ENCODE results near the gene NPAP1. TPM values are rescaled to one million over a fixed set of nuclear protein-coding genes. Genes with fewer than 3 reads are reported as not detected.
"Not testable (repeated sequence)": the region's sequence is repeated elsewhere in the genome, so short reads cannot be mapped to it uniquely, and the experiment has no call there.

The NPAP1 gene
- not detected for total RNA-seq

GRCh38 chr15:24675332-24676144 is at the start of gene NPAP1:
NPAP1 (plus strand) TSS chr15:24675775; CDS start chr15:24675868, 93 bp downstream.
- DNase-seq (no peak), ATAC-seq (no peak)
- Mint-ChIP-seq H3K9me3 (peaks cover 23% of the 10 kb centered on the region), H3K27me3 (ENCODE audit: low read depth) (no peaks in the 10 kb centered on the region), H3K4me1 (ENCODE audit: low read depth) (no peaks in the 10 kb centered on the region), H3K4me3 (no peak within 1 kb of the TSS), H3K36me3 (ENCODE audit: insufficient read depth) (no peaks in the 10 kb centered on the region)

GRCh38 chr15:24627443-24627842 is 48.1 kb upstream of the NPAP1 start:
- Mint-ChIP-seq H3K36me3 (ENCODE audit: insufficient read depth) (no peaks in the 10 kb centered on the region), H3K4me3 (no peak overlapping the region), H3K9me3 (peaks cover 24% of the 10 kb centered on the region), H3K4me1 (ENCODE audit: low read depth) (no peaks in the 10 kb centered on the region), H3K27me3 (ENCODE audit: low read depth) (no peaks in the 10 kb centered on the region)
- no peak for DNase-seq
- no peak for ATAC-seq

- ATAC-seq (no peak), DNase-seq (no peak)
- Mint-ChIP-seq H3K9me3 (peaks cover 37% of the 10 kb centered on the region), H3K4me1 (ENCODE audit: low read depth) (no peaks in the 10 kb centered on the region), H3K4me3 (no peak overlapping the region), H3K27me3 (ENCODE audit: low read depth) (no peaks in the 10 kb centered on the region), H3K36me3 (ENCODE audit: insufficient read depth) (no peaks in the 10 kb centered on the region)
Measured at GRCh38 chr15:24633082-24633481, 42.5 kb upstream of the NPAP1 start.

- H3K36me3 Mint-ChIP-seq (ENCODE audit: insufficient read depth); DNase-seq; ATAC-seq; H3K27me3 Mint-ChIP-seq (ENCODE audit: low read depth); H3K4me3 Mint-ChIP-seq; H3K4me1 Mint-ChIP-seq (ENCODE audit: low read depth): not testable (repeated sequence)
- H3K9me3 Mint-ChIP-seq = peaks cover 27% of the 10 kb centered on the region
Measured at GRCh38 chr15:24639412-24639811, 36.2 kb upstream of the NPAP1 start.

- H3K27me3 Mint-ChIP-seq (ENCODE audit: low read depth) = no peaks in the 10 kb centered on the region
- no peaks in the 10 kb centered on the region for H3K4me1 Mint-ChIP-seq (ENCODE audit: low read depth)
- ATAC-seq (no peak), DNase-seq (no peak)
- H3K36me3 Mint-ChIP-seq (ENCODE audit: insufficient read depth) = no peaks in the 10 kb centered on the region
- no peak overlapping the region for H3K4me3 Mint-ChIP-seq
- H3K9me3 Mint-ChIP-seq = peaks cover 15% of the 10 kb centered on the region
Measured at GRCh38 chr15:24645627-24646026, 29.9 kb upstream of the NPAP1 start.

GRCh38 chr15:24659622-24660021 is 16.0 kb upstream of the NPAP1 start:
- H3K9me3 Mint-ChIP-seq = peaks cover 15% of the 10 kb centered on the region

GRCh38 chr15:24662991-24663390 is 12.6 kb upstream of the NPAP1 start:
- no peaks in the 10 kb centered on the region for H3K27me3 Mint-ChIP-seq (ENCODE audit: low read depth)
- DNase-seq (no peak), ATAC-seq (no peak)
- no peak overlapping the region for H3K4me3 Mint-ChIP-seq
- no peaks in the 10 kb centered on the region for H3K36me3 Mint-ChIP-seq (ENCODE audit: insufficient read depth)
- H3K9me3 Mint-ChIP-seq = peaks cover 9% of the 10 kb centered on the region
- H3K4me1 Mint-ChIP-seq (ENCODE audit: low read depth) = no peaks in the 10 kb centered on the region

More at GRCh38 chr15:24659622-24660021, 16.0 kb upstream of the NPAP1 start:
- Mint-ChIP-seq H3K4me3 (no peak overlapping the region), H3K4me1 (ENCODE audit: low read depth) (no peaks in the 10 kb centered on the region), H3K36me3 (ENCODE audit: insufficient read depth) (no peaks in the 10 kb centered on the region), H3K27me3 (ENCODE audit: low read depth) (no peaks in the 10 kb centered on the region)
- DNase-seq (no peak), ATAC-seq (no peak)

- Mint-ChIP-seq H3K27me3 (ENCODE audit: low read depth) (no peaks in the 10 kb centered on the region), H3K9me3 (peaks cover 21% of the 10 kb centered on the region), H3K4me3 (no peak overlapping the region), H3K4me1 (ENCODE audit: low read depth) (no peaks in the 10 kb centered on the region), H3K36me3 (ENCODE audit: insufficient read depth) (no peaks in the 10 kb centered on the region)
- ATAC-seq = no peak
- no peak for DNase-seq
Measured at GRCh38 chr15:24676431-24676830, 856 bp downstream of the NPAP1 start.

GRCh38 chr15:24678485-24678884 is 2.9 kb downstream of the NPAP1 start:
- no peak for ATAC-seq
- H3K27me3 Mint-ChIP-seq (ENCODE audit: low read depth) = no peaks in the 10 kb centered on the region
- H3K36me3 Mint-ChIP-seq (ENCODE audit: insufficient read depth) = no peaks in the 10 kb centered on the region
- no peak overlapping the region for H3K4me3 Mint-ChIP-seq
- no peaks in the 10 kb centered on the region for H3K4me1 Mint-ChIP-seq (ENCODE audit: low read depth)
- peaks cover 20% of the 10 kb centered on the region for H3K9me3 Mint-ChIP-seq
- no peak for DNase-seq

GRCh38 chr15:24682002-24682401 is 6.4 kb downstream of the NPAP1 start:
- no peaks in the 10 kb centered on the region for H3K4me1 Mint-ChIP-seq (ENCODE audit: low read depth)
- H3K9me3 Mint-ChIP-seq = peaks cover 23% of the 10 kb centered on the region
- ATAC-seq (no peak), DNase-seq (no peak)
- H3K27me3 Mint-ChIP-seq (ENCODE audit: low read depth) = no peaks in the 10 kb centered on the region
- H3K4me3 Mint-ChIP-seq = no peak overlapping the region
- no peaks in the 10 kb centered on the region for H3K36me3 Mint-ChIP-seq (ENCODE audit: insufficient read depth)

- not testable (repeated sequence) for H3K4me1 Mint-ChIP-seq (ENCODE audit: low read depth); DNase-seq; H3K4me3 Mint-ChIP-seq; H3K27me3 Mint-ChIP-seq (ENCODE audit: low read depth); ATAC-seq; H3K36me3 Mint-ChIP-seq (ENCODE audit: insufficient read depth)
- H3K9me3 Mint-ChIP-seq = peaks cover 14% of the 10 kb centered on the region
Measured at GRCh38 chr15:24682905-24683304, 7.3 kb downstream of the NPAP1 start.

GRCh38 chr15:24683736-24684135 is 8.2 kb downstream of the NPAP1 start:
- no peak for ATAC-seq
- no peak for DNase-seq
- peaks cover 13% of the 10 kb centered on the region for H3K9me3 Mint-ChIP-seq
- no peaks in the 10 kb centered on the region for H3K4me1 Mint-ChIP-seq (ENCODE audit: low read depth)
- H3K36me3 Mint-ChIP-seq (ENCODE audit: insufficient read depth) = no peaks in the 10 kb centered on the region
- H3K27me3 Mint-ChIP-seq (ENCODE audit: low read depth) = no peaks in the 10 kb centered on the region
- no peak overlapping the region for H3K4me3 Mint-ChIP-seq

GRCh38 chr15:24684313-24684712 is 8.7 kb downstream of the NPAP1 start:
- Mint-ChIP-seq H3K4me3 (no peak overlapping the region), H3K27me3 (ENCODE audit: low read depth) (no peaks in the 10 kb centered on the region), H3K36me3 (ENCODE audit: insufficient read depth) (no peaks in the 10 kb centered on the region), H3K9me3 (peaks cover 13% of the 10 kb centered on the region), H3K4me1 (ENCODE audit: low read depth) (no peaks in the 10 kb centered on the region)
- DNase-seq (no peak), ATAC-seq (no peak)

- Mint-ChIP-seq H3K4me3 (no peak overlapping the region), H3K36me3 (ENCODE audit: insufficient read depth) (no peaks in the 10 kb centered on the region), H3K9me3 (peaks cover 16% of the 10 kb centered on the region), H3K4me1 (ENCODE audit: low read depth) (no peaks in the 10 kb centered on the region), H3K27me3 (ENCODE audit: low read depth) (no peaks in the 10 kb centered on the region)
- DNase-seq (no peak), ATAC-seq (no peak)
Measured at GRCh38 chr15:24696201-24696600, 20.6 kb downstream of the NPAP1 start.

- no peaks in the 10 kb centered on the region for H3K27me3 Mint-ChIP-seq (ENCODE audit: low read depth)
- DNase-seq (no peak), ATAC-seq (no peak)
- H3K36me3 Mint-ChIP-seq (ENCODE audit: insufficient read depth) = no peaks in the 10 kb centered on the region
- H3K4me1 Mint-ChIP-seq (ENCODE audit: low read depth) = no peaks in the 10 kb centered on the region
- peaks cover 17% of the 10 kb centered on the region for H3K9me3 Mint-ChIP-seq
- no peak overlapping the region for H3K4me3 Mint-ChIP-seq
Measured at GRCh38 chr15:24696842-24697241, 21.3 kb downstream of the NPAP1 start.

All from activated T-cell treated with anti-CD3 and anti-CD28 coated beads, Interleukin-2, amount 50 U/mL, for 4 hours (primary cell).